ENCODE measurements around the gene CPS1. TPM values are rescaled to one million over a fixed set of nuclear protein-coding genes. Genes with fewer than 3 reads are reported as not detected.

CPS1 gene
- total RNA-seq, 1 donor from 2014 or later: 1.2 TPM

Other genes with a start within 250 kb of the CPS1 start
- gene MYL1, start 241.4 kb upstream of the CPS1 start, total RNA-seq: not detected in 2 replicates
- gene LANCL1, start 79.8 kb upstream of the CPS1 start, total RNA-seq: 35.0 and 35.1 TPM in 2 replicates